KBM-7 (cell line): ENCODE results near the gene CMSS1.

Experiments used
- DNase-seq: peaks from one replicate; pipeline ENCODE4 v3.0.0-alpha.2; 2015
- in situ Hi-C: fragments of 300-500 bp; cut with MboI; formaldehyde crosslinking; loops from 2 replicates; pipeline ENCODE4 v1.14.3; 2020; ENCODE audit warnings: low sequenced_read_pairs, low pct_unique_long_range_greater_than_20kb, mixed read lengths

The CMSS1 gene

DNA sequence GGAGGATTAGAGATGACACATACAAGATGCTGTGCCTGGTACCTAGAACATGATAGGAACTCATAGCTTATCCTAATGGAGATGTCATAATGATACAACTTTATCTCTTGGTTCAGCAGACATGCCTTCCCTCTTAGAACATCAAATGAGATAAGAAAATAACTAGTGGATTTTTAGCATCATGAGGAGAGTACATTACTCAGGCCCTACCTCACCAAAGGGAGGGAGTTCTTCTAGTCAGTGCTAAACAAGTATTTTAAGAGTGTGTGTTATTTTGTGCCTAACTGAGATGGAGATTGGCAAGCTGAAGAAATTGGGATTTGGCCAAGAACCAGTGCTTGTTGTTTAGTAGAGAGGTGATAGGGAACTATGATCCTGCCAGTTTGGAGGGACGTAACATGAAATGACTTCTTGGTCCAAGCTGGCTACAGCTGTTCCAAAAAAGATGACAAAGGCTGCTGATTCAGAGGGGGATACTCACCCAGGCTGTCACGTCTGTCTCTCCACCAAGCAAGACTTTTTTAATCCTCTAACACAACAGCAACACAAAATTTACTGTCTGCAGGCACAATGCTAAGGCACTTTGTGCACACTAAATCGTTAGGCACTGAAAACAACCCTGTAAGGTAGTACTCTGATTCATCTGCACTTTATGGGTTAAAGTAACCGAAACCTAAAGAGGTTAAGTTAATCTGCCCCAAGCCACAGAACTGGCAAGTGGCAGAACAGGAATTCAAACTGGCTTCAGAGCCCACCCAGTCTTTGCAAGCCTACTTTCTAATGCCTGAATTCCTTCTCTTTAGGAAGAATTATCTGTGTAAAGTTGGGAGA lies 126.5 kb downstream of the CMSS1 start:
- in situ Hi-C loops, result no loop called here
- DNase-seq, result no peak

DNA sequence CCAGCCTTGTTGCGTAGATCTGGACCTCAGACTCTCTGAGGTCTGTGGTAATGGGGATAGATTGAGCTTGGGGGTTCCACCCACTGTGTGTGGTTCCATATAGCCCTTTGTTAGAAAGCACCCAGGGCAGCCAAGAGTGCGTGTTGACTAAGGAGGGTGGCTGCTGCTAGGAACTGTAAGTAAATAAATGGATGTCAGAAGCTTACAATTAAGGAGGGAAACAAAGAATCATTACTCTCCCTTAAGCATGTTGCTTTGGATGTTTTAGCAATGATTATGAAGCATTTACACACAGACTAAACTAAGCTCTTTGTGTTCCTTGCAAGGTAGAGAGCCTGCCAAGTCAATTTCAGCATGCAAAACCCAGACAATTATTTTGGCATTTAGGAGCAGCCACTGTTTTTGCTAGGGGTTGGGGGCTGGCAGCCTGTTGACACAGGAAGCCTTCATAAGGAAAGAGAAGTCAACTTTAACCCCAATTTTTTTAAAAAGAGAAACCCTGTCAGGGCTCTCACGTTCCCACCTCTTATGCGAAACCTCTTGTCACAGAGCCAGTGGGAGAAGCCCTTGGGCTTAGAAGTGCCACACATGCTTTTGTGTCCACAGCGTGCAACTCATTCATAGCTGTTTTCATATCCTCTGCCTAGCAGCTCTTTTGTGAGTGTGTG lies 127.8 kb downstream of the CMSS1 start:
- in situ Hi-C loops, result no loop called here
- DNase-seq, result no peak

DNA sequence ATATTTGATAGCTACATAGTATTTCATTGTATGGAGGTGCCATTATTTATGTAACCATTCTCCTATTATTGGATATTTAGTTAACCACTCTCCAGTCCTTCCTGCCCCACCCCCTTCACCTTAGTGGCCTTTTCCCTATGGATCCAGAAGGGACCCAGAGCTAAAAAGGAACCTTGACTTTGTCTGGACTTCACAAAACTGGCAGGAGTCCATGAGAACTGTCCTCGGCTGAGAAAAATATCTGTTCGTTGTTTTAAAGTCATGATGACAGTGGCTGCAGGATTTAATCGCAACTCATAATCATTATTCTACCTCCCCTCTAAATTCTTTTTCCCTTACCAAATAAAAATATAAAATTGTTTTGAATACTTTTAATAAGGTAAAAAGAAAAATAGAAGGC lies 129.7 kb downstream of the CMSS1 start:
- DNase-seq, result no peak
- in situ Hi-C loops, result no loop called here

DNA sequence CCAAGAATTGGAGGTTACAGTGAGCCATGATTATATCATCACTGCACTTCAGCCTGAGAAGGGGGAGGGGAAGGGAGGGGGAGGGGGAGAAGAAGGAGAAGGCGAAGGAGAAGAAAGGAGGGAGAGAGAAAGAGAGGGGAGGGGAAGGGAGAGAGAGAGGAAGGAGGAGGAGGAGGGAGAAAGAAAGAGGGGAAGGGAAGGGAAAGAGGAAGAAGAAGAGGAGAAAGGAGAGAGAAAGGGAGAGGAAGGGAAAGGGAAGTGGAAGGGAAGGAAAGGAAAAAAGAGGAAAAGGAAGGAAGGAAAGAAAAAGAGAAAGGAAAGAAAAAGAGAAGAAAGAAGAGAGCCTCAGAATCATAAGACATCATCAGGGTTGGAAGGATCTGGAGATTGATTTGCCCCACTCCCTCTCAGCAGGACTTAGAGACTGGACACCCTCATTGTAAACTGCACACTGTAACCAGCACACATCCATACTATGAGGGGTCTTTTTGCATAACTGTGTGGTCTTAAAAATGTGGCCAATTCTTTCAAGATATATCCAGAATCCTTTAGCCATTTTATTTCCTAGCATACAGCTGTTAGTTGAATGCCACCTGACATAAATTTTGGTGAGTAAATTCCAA lies 130.9 kb downstream of the CMSS1 start:
- DNase-seq, result no peak
- in situ Hi-C loops, result no loop called here

DNA sequence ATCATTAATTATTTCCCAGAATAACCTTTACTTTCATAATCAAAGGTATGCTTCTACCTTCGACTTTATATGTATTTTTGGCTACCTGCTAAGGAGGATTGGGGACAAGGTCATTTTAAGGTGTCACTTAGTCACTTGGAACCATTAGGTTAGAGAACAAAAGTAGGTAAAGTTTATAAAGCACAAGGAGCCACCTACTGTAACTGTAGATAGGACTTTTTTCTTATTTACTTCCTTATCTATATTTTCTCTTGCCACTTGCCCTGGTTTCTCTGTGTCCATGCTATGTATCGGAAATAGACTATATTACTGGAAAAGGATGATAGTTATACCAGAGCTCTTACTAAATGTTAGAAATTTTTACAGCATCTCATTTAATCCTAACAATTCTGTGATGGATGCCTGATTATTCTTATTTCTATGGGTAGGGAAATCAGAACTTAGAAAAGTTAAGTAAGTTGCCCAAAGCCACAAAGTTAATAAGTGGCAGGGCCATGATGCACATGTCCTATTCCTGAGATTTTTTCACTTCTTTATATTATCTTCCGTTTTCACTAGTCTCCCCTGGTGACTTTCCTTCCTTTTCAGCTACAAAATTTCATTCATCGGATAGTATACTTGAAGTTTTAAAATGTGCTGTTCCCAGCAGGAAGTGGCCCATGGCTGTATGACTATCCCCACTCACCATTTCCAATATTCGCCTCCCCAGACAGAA lies 132.5 kb downstream of the CMSS1 start:
- in situ Hi-C loops, result no loop called here
- no peak for DNase-seq

DNA sequence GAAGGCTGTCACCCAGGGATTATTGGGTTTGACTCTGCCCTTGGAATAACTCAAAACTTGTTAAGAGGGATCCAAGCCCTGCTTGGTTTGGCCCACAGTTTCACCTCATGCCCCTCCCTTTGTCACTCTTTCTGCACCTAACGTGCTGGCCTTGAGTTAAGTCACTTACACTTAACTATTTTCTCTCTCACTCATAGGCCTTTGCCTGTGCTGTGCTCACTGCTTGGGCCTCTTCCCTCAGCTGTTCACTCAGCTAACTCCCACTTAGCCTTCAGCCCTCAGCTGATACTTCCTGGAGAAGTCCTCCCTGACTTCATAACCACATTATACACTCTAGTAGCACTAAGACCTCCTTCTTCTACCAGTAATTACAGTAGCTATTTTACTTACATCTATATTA lies 133.3 kb downstream of the CMSS1 start:
- DNase-seq, result no peak
- in situ Hi-C loops, result no loop called here

DNA sequence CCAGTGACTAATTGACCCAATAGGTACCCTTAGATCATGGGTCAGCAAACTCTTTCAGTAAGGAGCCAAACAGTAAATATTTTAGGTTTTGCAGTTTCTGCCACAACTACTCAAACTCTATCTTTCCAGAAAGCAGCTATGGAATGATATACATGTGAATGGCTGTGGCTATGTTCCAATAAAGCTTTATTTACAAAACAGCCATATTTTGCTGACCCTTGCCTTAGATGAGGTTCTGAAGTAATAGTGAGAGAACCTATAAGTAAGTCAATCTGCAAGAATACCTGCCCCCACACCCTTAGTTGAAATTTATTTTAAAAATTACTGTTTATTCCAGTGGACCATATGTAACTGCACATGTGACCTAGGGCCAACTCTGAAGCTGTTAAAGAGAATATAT lies 134.0 kb downstream of the CMSS1 start:
- in situ Hi-C loops, result no loop called here
- DNase-seq, result no peak

DNA sequence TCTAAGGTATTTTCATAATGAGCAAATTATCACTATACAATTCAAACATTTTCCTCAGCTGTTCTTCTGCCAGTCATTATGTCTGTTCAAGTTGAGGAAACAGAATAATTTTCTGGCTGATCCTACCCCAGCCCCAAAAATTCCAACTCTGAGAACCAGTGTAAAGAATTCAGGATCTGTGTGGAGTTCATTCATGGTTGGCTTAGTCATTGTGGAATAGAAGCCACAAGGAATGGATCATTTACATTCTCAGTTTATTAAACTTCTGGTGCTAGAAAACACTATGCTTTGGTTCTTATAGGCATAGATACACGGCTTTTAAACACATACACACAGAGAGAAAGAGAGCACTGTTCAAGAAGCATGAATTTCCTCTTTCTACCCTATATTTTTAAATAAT lies 134.6 kb downstream of the CMSS1 start:
- no peak for DNase-seq
- in situ Hi-C loops, result no loop called here

DNA sequence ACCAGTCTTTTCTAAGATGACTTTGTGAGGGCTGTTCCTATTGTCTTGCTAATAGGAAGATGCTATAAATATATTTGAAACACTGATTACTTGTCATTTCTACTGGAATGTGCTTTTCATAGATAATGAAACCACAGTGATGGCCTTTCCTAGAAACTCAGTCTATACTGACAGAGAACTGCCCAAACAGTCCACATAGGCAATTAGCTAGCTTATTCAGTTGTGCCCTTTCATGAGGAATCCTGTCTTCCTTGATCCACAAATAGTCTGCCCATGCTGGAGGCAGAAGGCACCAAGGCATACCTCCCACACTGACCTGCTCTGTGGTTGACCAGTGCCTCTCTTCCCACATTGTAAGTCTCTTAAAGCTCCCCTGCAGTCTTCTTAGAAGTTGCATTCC lies 135.9 kb downstream of the CMSS1 start:
- no peak for DNase-seq
- in situ Hi-C loops, result no loop called here

DNA sequence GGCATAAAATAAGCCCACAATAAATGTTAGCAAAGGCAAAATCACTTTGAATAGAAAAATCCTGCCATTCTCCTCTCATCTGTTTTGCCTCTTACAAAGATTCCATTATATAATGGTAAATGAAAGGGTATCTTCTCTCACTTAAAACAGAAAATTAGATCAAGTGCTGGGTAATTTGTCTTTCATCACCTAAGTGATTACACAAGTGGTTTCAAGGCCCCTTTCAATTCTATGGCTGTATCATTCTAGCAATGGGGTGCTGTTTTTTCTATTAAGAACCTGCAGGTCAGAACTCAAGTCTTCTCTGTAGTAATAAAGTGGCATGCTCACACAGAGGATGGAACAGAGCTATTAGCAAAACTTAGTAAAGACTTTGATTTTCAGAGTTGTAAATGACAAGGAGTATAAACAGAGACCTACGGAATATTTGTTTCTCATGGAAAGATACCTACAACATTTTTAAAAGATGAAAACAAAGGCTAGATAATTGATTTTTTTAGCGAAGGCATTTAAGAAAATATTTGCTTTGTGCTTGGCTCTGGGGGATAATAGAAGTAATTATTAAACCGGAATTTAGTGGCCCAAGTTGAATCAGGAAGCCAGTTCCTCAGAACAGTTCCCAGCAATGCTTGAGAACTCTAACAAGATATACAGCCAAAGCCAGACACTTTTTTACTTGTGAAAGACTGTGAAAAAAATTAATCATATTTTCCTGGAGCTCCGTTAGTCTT lies 137.4 kb downstream of the CMSS1 start:
- DNase-seq, result no peak
- in situ Hi-C loops, result no loop called here

DNA sequence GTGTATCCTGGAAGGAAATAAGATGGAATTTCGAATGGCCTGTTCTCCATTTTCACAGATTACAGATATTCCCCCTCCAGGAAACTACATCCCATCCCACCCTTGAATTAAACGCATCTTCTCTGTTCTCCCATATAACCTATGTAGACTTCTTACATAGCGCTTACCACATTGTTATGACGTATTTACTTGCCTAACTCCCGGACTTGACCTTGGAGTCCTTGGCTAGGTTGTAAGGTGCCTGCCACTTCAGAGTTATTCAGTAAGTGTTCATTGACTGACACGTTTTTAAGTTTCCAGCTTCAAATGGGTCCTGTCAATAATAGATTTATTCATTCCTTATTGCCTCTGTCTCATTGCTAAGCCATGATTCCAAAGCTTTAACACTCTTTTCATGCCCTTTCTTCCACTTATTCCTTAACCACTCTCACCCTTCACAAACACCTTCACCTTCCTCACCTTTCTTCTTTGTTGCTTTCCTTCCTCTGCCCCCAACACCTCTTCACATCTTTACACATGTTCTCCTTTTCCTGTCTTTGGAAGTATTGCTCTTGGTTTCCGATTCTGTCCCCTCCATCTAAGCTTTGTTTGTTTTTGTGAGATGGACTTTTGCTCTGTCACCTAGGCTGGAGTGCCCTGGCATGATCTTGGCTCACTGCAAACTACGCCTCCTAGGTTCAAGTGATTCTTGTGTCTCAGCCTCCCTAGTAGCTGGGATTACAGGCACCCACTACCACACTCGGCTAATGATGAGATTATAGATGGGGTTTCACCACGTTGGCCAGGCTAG lies 138.3 kb downstream of the CMSS1 start:
- in situ Hi-C loops, result no loop called here
- no peak for DNase-seq

DNA sequence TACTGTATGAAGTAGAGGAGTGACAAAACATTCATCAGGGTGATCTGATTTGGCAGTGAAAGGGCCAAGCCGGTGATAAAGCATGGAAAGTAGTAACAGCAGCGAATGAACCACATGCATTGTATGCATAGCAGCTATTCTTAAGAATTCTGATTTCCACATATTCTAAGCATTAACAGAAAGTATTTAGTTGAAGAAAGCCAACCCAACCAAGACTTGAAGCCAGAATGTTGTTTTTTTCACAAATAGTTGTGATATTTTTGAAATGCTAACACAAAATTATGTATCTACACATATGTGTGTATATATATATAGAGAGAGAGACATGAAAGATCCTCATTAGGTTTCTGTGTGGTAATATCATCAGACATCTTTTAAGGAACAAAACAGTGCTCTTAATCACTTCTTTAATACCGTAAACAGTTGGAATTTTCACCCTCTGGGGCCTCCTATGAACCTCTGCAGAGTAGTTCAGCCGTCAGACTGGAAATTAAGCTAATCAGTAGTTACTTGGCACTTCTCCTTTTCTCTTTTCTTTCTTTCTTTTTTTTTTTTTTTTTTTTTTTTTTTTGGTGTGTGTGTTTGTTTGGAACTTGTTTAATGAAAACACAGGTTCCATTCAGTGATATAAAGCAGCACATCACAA lies 139.6 kb downstream of the CMSS1 start:
- no peak for DNase-seq
- in situ Hi-C loops, result no loop called here

DNA sequence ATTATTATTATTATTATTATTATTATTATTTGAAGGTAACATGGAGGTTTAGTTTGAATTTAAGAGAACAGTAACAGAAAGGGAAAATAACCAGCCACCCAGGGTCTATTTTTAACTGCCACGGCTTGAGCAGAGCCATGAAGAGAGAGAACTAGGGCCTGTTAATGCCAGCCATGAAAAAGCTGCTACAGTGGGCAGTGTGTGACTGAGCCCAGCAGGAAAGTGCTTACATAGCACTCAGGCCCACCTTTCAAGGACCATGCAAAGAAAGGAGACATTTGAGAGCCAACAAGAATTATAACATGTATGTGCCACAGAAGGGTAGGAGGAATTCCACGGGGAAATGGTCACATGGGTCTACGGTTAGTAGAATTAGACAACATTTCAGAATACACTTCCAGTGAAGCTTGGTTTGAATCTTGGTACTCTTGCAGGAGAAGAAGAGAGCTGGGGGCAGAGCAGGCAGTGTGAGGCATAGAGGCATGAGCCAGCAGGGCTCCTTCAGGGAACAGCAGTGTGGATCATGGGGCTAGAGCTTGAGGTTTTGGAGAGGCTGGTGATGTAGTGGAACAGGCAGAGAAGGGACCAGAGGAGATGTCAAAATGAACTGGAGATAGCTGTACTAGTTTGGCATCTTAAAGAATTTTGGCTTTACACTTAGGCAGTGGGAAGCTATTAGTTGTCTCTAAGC lies 140.7 kb downstream of the CMSS1 start:
- no peak for DNase-seq
- in situ Hi-C loops, result no loop called here

DNA sequence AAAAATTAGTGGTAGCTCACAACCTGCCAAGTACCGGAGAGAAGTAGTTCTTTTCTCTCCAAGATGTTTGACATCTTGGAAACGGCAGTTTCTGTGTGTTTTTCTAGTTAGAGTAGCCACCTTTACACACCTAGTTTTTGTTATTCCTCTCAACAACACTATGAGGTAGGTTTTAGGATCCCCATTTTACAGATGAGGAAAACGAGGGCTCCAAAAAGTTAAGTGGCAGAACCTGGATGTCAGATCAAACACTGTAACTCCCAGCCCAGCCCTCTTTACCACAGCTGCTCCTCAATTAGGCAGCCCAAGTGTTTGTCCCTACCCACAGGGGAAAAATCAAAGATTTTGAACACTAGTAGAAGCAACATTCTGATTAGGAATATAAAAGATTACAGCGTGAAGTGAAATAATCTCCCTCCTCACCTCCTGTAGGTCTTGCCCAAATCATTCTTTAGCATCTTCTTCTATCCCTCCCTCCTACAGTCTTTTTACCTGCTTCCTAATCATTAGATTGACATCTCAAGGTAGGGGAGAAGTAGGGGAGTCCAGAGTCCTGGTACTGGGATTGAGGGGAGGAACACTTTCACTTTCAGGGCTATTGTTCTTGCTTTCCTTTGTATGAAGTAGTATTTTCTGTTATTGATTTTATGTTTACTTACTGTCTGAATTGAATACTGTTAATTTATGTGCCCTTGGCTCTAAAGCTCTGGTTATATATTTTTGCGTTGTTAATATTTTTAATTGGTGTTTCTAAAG lies 142.6 kb downstream of the CMSS1 start:
- in situ Hi-C loops, result no loop called here
- no peak for DNase-seq

DNA sequence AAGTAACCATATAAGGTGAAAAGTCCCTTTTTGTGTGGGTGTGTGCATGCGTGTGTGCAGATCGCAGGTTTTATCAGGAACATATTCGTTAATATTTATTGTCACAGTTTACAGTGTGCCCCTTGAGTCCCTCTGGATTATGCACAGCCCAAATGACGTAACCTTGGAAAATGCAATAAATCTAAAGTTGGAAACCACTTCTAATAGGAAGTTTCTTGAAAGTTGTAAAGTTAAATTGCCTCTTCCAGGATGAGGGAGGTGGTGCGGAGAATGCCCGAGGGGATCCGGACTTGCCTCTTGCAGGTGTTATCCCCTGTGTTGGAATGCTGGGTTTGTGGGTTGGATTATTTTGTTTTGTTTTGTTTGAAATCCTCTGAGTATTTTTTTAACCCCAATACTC lies 143.3 kb downstream of the CMSS1 start:
- in situ Hi-C loops, result no loop called here
- DNase-seq, result no peak

DNA sequence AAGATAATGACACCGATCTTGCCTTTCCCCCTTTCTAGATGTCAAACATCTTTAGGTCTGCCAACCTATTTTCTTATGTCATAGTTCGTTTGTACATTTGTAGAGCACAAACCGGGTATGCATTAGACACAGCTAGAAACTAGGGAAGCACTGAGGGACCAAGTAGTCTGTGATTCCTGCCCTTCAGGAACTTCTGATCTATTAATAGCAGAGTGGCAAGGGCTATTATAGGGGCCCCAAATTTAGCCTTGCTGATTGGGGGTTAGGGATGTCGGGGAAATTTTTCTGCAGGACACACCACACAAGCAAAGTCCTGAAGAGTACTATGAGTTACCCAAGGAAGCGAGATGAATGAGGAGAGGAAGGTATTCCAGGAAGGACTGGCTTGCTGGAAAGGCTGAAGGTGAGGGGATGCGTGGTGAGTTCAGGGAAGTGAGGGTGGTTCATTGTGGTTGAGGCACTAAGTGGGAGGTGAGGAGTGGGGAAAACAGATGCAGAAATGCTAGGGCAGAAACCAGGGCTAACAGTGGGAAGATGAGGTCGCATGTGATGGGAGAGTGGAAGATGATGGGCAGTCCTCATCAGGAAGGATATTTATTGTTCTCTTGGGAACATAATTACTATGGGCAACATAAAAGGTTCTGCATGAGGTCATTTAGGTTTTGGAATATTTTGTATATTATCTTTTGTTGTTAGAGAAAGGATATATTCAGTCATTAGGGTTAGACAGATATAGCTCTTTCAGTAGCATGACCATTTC lies 144.3 kb downstream of the CMSS1 start:
- in situ Hi-C loops, result no loop called here
- no peak for DNase-seq
